Activated CD4-positive, CD25-positive, alpha-beta regulatory T cell treated with anti-CD3 and anti-CD28 coated beads, Interleukin-2, amount 50 U/mL, for 24 hours (primary cell): ENCODE results near the gene RAB20.
"Not testable (repeated sequence)": the region's sequence is repeated elsewhere in the genome, so short reads cannot be mapped to it uniquely, and the experiment has no call there.

ENCODE experiments used
- ATAC-seq, 2 donors: fragments of 150-1000 bp; cut with Tn5 transposase; one replicate each; pipeline ENCODE4 v1.10.0; 2021; ENCODE audit warnings: mild to moderate bottlenecking in 1 of 2, moderate library complexity in 1 of 2

Gene RAB20

DNA sequence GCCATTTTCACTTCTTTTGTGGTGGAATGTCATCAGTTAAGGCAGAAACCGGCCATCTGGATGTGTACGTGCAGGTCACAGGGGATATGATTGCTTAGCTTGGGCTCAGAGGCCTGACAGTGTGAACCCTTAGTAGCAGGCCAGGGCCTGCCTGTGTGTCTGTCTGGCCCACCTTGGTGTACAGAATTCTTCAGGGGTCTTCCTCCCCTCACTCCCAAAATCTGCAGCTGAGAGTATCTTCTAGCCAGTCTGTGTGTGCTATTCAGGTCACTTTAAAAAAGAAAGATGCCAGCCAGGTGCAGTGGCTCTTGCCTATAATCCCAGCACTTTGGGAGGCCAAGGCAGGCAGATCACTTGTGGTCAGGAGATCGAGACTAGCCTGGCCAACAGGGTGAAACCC, 74.6 kb downstream of the RAB20 start:
- ATAC-seq, result not testable (repeated sequence)

DNA sequence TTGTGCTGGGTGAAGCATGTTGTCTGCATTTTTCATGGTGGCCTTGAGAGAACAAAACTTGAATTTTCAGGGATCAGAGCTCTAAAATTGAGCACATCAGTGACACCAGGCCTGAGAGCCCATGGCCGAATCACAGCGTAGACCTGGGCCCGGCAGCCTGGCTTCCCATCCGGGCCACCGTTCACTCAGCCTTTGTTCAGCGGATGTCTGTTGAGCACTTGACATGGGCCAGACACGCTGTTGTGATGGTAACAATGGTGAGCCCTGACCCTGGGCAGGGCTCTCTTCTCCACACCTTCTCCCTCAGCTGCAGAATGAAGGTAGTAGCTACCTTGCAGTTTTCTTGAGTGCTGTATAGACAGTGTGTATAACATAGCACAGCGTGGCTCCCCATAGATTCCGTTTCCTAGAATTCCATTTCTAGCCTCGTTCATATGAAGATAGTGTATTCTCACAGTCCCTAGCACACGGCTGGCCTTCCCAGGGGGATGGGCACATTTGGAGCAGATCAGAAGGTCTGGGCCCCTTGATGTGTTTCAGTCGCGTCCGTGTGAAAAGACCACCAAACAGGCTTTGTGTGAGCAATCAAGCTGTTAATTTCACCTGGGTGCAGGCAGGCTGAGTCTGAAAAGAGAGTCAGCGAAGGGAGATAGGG, 75.3 kb downstream of the RAB20 start:
- no peak for ATAC-seq

DNA sequence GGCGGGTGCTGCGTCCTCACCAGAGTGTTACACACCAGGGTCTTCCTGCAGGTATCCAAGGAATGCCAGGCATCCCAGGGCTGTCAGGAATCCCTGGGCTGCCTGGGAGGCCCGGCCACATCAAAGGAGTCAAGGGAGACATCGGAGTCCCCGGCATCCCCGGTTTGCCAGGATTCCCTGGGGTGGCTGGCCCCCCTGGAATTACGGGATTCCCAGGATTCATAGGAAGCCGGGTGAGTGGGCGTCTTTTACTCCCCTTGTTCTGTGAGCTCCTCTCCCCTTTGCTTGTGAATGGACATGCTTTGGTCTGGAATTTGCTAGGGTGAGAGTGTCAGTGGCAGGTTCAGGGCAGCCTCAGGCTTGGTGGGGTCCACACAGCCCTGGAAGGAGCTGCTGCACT, 75.9 kb downstream of the RAB20 start:
- ATAC-seq, result no peak

DNA sequence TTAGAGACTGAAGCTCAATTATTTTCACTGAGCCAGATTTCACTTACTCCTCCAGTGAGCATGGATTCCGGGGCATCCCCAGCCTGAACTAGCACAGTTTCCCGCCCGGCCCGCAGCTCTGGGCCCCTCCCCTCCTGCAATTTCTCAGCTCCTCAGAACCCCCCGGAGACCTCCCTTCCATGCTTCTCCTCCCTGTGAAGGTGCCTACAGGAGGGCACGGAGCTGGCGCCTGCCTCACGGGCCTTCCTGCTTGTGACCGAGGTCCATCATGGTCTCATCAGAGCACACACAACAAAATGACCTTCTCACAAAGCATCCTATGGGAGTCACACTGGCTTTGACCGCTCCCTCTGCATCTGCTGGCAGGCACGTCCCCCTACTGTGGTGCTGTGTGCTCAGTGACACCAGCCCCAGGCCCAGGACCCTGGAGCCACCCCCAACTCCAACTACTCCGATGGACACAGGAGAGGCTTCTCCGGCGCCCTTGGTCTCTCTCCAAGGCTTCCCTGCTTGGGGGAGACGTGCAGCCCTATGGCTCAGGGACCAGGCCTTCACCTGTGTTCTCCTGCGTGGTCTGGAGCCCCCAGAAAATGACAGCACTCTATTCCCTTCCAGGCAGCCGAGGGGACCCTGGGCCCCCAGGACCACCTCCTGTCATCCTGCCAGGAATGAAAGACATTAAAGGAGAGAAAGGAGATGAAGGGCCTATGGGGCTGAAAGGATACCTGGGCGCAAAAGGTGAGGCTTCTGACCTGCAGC, 77.1 kb downstream of the RAB20 start:
- ATAC-seq, result no peak

DNA sequence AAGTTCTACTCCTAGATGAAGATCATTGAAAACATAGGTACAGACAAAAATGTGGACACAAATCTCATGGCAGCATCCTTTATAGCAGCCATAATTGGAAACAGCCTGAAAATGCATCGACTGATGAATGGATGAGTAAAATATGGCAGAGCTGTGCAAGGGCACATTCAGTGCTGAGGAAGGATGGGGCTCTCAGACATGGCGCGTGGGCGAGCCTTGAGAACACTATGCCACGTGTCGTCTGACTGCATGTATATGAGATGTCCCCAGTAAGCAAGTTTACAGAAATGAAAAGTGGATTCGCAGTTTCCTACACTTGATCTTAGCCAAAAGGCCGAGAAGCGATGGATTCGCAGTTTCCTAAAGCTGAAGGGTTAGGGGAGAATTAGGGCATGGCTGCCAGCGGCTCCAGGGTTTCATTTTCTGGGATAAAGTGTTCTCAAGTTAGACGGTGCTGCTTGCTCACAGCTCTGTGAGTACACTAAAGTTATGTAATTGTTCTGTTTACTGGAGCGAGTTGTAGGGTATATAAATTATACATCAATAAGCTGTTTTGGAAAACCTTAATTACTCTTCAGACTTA, 78.0 kb downstream of the RAB20 start:
- ATAC-seq, result no peak

DNA sequence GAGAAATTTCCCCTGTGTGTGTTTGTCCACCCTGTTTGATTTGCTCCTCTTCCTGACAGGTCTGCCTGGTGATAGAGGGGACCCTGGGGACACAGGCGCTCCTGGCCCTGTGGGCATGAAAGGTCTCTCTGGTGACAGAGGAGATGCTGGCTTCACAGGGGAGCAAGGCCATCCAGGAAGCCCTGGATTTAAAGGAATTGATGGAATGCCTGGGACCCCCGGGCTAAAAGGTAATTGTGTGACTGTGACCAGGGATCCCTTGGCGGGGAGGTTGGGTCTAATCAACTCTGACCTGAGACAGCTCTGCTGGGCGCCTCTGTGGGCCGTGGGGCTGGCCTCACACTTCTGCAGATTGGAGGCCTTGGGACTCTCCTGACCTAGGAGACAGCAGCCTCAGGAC, 81.4 kb downstream of the RAB20 start:
- no peak for ATAC-seq

DNA sequence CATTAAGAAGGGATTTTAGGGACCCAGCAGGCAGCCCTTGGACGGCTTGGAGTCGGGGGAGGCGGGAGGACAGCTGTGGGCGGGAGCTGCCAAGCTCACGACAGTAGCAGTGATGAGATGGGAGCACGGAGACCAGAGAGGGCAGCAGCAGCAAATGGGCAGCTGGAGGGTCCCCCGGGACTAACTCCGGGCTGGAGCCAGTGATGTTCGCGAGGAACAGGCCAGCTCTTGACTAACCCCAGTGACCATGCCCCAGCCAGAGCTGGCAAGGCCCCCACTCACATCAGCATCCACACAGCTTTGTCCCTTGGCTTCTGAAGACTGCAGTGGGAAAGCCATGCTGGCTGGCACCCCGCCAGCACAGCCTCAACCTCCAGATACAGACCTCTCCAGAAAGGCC, 81.9 kb downstream of the RAB20 start:
- no peak for ATAC-seq

DNA sequence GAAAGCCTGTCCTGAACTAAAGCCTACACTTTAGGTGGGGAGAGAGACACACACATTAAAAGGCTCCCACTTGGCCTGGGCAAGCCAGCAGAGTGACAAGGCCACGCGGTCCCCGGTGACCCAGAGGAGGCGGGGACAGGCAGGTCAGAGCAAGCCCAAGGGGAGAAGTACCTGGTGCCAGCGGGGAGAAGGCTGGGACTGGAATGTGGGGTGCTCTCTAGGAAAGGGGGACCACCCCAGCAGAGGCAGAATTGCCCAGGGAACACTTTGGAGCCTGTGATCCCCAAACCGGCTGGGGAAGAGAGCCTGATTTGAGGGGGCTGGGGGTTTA, 82.3 kb downstream of the RAB20 start:
- no peak for ATAC-seq

DNA sequence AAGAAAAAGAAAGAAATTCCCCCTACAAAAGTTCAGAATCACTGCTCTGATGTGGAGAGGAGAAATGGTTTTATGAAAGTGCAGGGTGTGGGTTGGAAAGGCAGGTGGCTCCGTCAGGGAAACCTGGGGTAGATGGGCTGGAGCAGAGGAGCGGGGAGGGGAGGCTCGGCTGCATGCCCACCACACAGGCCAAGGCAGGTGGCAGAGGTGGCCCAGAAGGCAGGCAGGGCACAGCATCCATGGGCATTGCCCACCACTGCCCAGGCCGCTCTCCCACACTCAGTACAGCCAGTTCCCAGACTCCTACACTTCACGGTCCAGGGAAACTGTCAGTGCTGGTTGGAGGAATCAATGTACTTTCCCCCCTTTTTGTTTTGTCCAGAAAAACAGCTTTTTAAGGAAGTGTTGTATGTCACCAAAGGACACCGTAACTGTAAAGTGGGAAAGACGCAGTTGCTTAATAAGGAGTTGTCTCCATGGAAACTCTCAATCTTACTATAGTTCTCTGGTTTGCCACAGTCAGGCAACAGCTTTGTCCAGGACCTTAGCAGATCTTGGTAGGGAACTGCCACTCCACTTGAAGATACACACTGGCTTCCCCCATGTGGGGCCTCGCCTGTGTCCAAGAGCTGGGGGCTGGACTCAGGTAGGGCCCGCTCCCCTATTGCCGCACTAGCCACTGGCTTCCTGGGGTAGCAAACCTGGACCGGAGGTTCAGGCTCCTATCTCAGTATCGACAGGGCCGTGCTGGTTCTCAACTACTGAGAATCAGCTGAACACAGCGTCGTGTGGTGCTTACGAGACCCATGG, 82.9 kb downstream of the RAB20 start:
- no peak for ATAC-seq

DNA sequence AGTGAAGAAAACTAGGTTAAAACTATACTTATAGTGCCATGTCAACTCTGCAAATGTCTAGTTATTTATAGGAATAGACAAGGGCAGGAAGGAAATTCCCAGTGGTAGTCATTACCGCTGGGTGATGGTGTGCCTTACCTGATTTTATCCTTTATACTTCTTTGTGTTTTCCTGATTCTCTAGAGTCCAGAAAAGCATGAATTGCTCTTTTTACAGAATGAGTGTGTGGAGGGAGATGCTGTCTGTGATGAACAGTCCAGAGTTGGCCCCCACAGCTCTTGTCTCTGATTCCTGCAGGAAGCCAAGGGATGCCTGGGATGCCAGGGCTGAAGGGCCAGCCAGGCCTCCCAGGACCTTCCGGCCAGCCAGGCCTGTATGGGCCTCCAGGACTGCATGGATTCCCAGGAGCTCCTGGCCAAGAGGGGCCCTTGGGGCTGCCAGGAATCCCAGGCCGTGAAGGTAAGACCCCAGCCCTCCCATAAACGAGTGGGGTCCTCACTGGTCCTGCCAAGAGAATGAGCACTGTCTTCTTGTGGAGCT, 83.7 kb downstream of the RAB20 start:
- no peak for ATAC-seq

DNA sequence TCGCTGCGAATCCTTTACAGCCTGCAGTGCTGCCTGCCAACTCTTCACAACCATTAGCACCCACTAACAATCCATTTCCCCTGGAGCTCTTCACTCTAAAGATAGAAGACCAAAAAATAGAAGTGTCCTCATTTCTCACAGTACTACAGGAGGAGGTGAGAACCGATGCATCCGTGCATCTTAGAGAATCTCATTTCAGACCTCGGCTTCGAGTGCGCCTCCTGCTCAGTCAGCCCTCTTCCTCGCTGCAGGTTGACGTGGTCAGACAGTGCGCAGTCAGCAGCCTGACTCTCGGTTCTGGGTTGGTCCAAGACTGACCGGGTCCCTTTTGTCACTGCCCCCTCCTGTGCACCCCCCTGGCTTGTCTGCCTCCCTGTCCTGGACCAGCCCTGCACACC, 85.3 kb downstream of the RAB20 start:
- no peak for ATAC-seq

DNA sequence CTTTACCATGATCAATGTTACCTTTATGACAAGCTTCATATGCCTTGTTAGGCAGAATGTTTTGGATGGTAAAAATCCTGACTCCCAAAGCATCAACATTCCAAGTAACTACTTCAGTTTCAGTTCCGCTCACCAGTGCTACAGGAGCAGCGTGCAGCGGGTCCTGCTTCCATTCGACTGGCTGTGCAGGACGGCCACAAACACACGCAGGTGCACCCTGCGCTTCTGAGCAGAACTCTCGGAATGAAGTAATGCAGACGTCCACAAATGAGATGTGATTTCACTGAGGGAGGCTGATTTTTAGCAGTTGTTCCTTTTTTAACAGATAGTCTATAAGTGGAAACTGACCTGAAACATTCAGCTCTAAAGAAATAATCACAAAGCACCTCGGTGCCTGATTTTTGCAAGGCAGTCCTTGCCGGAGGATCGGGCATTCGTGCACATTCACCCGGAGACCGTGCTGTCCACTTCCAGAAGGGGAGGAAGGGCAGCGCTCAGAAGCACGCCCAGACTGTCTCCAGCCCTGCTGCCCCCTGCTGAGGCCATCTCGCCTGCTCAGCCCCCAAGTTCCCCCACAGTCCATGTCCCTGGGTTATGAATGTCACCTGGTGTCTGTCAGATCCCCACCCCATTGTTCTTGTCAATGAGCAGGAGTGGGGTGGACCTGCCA, 85.8 kb downstream of the RAB20 start:
- no peak for ATAC-seq

DNA sequence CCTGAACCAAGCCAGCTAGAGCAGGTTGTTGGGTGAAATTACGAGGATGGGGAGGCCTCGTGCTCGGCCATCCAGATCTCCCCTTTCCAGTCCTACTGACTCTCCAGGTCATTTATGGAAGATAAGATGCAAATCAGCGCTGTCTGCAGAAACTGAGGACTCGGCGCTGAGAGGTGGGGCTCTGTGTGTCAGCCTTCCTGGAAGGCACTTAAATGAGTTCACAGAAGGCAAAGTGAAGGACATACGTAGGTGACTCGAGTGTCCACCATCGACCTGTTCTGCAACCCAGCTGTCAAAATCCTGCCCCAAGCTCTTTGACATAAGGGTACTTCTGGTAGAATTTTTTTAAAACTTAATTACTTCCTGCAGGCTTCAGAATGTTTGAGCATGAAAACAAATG, 86.4 kb downstream of the RAB20 start:
- no peak for ATAC-seq

DNA sequence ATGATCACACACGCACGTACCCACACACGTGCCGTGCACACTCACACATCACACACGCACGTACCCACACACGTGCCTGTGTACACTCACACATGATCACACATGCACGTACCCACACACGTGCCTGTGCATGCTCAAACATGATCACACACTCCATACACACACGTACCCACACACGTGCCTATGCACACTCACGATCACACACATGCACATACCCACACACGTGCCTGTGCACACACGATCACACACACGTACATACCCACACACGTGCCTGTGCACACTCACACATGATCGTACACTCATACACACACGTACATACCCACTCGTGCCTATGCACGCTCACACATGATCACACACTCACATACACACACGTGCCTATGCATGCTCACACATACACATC, 86.8 kb downstream of the RAB20 start:
- no peak for ATAC-seq
